Mammary epithelial cell (primary cell): Measurements from ENCODE around the gene NMNAT2.

Source experiments
- EZH2 ChIP-seq: IDR thresholded peaks from 2 replicates; pipeline ENCODE4 v1.6.1; 2012; ENCODE audit warnings: low read length, inconsistent platforms, borderline replicate concordance
- TF ChIP-seq, protein P1 (sequence below), 2 donors: IDR thresholded peaks in 1 of 2; conservative IDR thresholded peaks in 1 of 2; 2 replicates each; pipeline ENCODE4 v1.5.1; 2011 to 2012; ENCODE audit warnings: inconsistent platforms in 2 of 2, low read length in 2 of 2, mild to moderate bottlenecking in 2 of 2, control low read depth in 1 of 2, low read depth in 1 of 2; ENCODE audit not compliant: insufficient read depth in 1 of 2; ENCODE audit errors: extremely low read depth in 1 of 2

- TF ChIP-seq EZH2 = no peak
- TF ChIP-seq, protein P1, sequence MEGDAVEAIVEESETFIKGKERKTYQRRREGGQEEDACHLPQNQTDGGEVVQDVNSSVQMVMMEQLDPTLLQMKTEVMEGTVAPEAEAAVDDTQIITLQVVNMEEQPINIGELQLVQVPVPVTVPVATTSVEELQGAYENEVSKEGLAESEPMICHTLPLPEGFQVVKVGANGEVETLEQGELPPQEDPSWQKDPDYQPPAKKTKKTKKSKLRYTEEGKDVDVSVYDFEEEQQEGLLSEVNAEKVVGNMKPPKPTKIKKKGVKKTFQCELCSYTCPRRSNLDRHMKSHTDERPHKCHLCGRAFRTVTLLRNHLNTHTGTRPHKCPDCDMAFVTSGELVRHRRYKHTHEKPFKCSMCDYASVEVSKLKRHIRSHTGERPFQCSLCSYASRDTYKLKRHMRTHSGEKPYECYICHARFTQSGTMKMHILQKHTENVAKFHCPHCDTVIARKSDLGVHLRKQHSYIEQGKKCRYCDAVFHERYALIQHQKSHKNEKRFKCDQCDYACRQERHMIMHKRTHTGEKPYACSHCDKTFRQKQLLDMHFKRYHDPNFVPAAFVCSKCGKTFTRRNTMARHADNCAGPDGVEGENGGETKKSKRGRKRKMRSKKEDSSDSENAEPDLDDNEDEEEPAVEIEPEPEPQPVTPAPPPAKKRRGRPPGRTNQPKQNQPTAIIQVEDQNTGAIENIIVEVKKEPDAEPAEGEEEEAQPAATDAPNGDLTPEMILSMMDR (conservative IDR thresholded peaks at IDR 0.05 in 1 of 2, IDR thresholded peaks at IDR 0.05 in 1 of 2; ENCODE audit: extremely low read depth in 1 of 2, insufficient read depth in 1 of 2, low read depth in 1 of 2, low read length in 2 of 2) = no peak
These were observed 45.4 kb upstream of the NMNAT2 start for GRCh38 chr1:183463566-183463965.
